HL-60/S4 (cell line): ENCODE results near the gene MORF4L2.

Experiments used
- in situ Hi-C: fragments of 300-500 bp; cut with MboI; formaldehyde crosslinking; loops from 2 replicates; pipeline ENCODE4 v1.14.3; 2022; ENCODE audit warnings: low sequenced_read_pairs

Gene MORF4L2

GRCh38 chrX:103686199-103687072, at the start of gene MORF4L2:
Gene MORF4L2, minus strand, starts transcription at chrX:103686699. Its CDS starts 9,672 bp downstream, at chrX:103677027.
- in situ Hi-C loops, result no loop called here

GRCh38 chrX:103734125-103734760, 47.7 kb upstream of the MORF4L2 start:
- in situ Hi-C loops, result no loop called here

- in situ Hi-C loops, result no loop called here
These were observed 46.5 kb upstream of the MORF4L2 start for GRCh38 chrX:103733017-103733416.

- in situ Hi-C loops, result no loop called here
These were observed 44.4 kb upstream of the MORF4L2 start for GRCh38 chrX:103730796-103731493.

- in situ Hi-C loops, result no loop called here
These were observed 43.8 kb upstream of the MORF4L2 start for GRCh38 chrX:103730147-103730795.

GRCh38 chrX:103729015-103729414, 42.5 kb upstream of the MORF4L2 start:
- in situ Hi-C loops, result no loop called here

- in situ Hi-C loops, result no loop called here
These were observed 40.6 kb upstream of the MORF4L2 start for GRCh38 chrX:103727115-103727514.

- in situ Hi-C loops, result no loop called here
These were observed 40.0 kb upstream of the MORF4L2 start for GRCh38 chrX:103726477-103726876.

GRCh38 chrX:103722505-103722904, 36.0 kb upstream of the MORF4L2 start:
- in situ Hi-C loops, result no loop called here

GRCh38 chrX:103718120-103718519, 31.6 kb upstream of the MORF4L2 start:
- in situ Hi-C loops, result no loop called here

- in situ Hi-C loops, result no loop called here
These were observed 30.5 kb upstream of the MORF4L2 start for GRCh38 chrX:103716962-103717361.

GRCh38 chrX:103710609-103711008, 24.1 kb upstream of the MORF4L2 start, which contains the start of gene TMEM31:
Gene TMEM31, plus strand, starts transcription at chrX:103710909. Its CDS starts 1,350 bp downstream, at chrX:103712259.
- in situ Hi-C loops, result no loop called here

- in situ Hi-C loops, result no loop called here
These were observed 18.4 kb upstream of the MORF4L2 start for GRCh38 chrX:103704863-103705262.

- in situ Hi-C loops, result no loop called here
These were observed 12.7 kb upstream of the MORF4L2 start for GRCh38 chrX:103699243-103699642.

- in situ Hi-C loops, result no loop called here
These were observed 11.2 kb upstream of the MORF4L2 start for GRCh38 chrX:103697687-103698086.

GRCh38 chrX:103691059-103691458, 4.6 kb upstream of the MORF4L2 start:
- in situ Hi-C loops, result no loop called here

GRCh38 chrX:103688946-103689345, 2.4 kb upstream of the MORF4L2 start:
- in situ Hi-C loops, result no loop called here

- in situ Hi-C loops, result no loop called here
These were observed 1.2 kb upstream of the MORF4L2 start for GRCh38 chrX:103687696-103688201.

- in situ Hi-C loops, result no loop called here
These were observed 685 bp upstream of the MORF4L2 start for GRCh38 chrX:103687073-103687695.

GRCh38 chrX:103685396-103685795, 1.1 kb downstream of the MORF4L2 start:
- in situ Hi-C loops, result no loop called here
